Stimulated activated CD4-positive, alpha-beta T cell treated with anti-CD3 and anti-CD28 coated beads, Interleukin-15, amount 100 ng/mL, for 48 hours (primary cell): ENCODE data around the gene TENM4.

ENCODE experiments used
- DNase-seq, 2 donors: peaks; one replicate each; pipeline ENCODE4 v3.0.0-alpha.2; 2020; ENCODE audit warnings: low read depth in 2 of 2

TENM4 gene

GRCh38 chr11:79449040-79449439 is 8.2 kb upstream of the TENM4 start:
- DNase-seq, result no peak

GRCh38 chr11:79447038-79447786 is 6.4 kb upstream of the TENM4 start:
- no peak for DNase-seq

DNA sequence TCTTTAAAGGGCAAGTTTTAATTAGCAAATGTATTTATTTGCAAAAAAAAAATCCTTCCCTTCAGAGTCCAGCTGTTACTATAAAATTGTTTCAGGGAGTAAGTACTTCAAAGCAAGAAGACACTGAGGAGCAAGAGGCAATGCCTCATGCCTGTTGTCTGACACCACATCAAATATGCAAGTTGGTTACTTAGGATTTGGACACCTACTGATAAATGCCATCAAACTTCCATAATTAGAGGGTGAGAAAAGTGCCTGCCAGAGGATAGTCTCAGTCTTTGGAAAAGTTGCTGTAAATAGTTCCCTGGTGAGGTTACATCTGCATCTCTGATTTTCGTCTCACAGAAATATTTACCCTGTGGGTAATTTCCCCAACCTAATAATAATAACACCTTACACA is 4.1 kb upstream of the TENM4 start:
- DNase-seq, result no peak

DNA sequence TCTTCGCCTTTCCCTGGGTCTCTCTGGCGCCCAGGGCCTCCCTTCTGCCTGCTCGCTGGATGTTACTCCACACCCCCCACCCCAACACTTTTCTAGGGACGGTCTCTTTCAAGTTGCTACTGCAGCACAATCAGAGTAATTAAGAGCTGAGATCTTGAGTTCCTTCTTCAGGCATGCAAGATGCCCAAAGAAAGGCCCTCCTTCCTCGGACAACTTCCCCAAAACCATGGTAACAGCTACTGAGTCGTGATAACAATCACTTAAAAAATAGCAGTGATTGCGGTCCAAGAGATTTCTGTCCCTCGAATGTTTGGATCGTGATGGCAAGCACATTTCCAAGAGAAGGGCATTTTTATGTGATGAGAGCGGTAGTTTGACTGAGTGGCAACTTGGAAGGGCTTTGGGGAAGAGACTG is 638 bp upstream of the TENM4 start:
- DNase-seq, result no peak

DNA sequence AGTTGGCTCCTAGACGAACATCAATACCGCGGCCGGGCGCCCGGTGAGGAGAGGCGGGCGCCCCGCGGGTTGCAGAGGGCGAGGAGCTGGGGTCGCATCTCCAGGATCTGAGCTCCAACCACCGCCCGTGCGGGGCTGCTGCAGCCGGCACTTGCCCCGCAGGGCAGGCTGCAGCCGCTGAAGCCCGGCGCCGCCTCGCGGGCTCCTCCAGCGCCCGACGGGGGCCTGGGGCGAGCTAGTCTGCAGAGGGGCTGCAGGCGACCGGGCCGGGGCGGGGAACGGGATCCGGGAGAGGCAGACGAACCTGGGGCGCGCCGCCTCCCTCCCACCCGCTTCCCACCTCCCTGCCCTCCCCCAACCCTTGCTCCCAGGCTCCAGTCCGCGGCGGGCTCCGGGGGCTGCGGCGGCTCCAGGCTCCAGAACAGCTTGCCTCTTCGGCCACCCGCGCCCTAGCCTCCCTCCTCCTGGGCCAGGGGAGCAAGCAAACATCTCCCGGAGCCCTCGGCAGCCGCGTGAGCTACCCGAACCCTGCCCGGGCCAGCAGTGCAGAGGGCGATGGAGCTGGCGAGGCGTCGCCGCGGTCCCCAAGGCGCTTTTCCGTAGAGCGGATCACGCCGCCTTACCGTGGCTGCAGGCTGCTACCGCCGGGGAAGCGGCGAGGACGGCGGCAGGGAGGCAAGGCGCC is 802 bp downstream of the TENM4 start:
- no peak for DNase-seq

DNA sequence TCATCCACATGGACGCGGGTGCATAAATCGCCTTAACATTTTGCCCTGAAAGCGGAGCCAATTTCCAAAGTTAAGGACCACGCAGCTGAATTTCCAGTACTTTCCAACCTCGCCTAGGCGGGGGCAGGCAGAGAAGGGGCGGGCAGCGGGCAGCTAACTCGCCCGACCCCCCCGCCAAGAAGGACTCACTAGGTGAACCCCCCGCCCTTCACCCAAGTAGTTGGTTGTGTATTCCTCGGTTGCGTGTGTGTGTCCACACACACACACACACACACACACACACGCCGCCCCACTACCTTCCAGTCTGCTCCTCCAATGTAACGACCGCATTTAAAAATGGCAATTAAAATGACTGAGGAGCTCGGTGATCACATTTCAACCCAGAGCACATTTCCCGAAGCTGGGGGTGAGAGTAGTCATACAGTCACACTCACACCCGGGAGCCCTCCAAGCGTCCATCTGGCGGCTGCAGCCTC is 1.4 kb downstream of the TENM4 start:
- no peak for DNase-seq

DNA sequence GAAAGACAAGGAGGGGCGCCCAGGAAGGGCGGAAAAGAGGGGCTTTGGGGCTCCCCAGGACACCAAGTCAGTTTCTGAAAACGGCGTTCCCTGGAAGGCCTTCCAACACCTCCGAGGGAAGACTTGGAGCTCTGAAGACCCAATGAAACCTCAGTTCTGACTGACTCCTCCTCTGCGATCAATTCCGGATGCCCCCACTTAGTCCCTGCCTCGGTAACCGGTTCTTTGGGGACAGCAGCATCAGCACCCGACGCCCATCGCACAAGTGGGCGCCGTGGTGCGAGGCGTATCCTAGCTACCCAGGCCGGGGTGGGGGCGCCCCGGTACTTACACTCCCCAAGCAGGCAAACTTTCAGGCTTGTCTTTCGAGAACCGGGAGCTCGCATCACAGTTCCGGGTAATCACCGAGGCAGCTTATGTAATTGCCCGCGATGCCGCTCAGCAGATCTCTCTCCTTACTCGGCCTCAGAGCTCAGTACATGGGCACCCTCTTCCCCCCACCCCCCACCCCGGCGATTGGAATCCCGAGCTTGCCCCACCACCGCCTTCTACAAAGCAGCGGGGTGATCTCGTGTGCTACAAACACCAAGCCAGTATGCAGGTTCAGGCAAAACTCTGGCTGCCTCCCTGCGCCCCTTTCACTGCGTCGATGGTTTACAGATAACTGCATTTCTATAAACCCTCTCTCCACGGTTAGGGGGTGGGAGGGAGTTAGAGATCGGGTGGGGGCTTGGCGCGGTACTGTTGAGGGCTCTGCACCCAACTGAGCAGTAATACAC is 2.0 kb downstream of the TENM4 start:
- no peak for DNase-seq

GRCh38 chr11:79437981-79438630 is 2.7 kb downstream of the TENM4 start:
- DNase-seq, result no peak

- no peak for DNase-seq
Observed at GRCh38 chr11:79437278-79437980, 3.4 kb downstream of the TENM4 start.

DNA sequence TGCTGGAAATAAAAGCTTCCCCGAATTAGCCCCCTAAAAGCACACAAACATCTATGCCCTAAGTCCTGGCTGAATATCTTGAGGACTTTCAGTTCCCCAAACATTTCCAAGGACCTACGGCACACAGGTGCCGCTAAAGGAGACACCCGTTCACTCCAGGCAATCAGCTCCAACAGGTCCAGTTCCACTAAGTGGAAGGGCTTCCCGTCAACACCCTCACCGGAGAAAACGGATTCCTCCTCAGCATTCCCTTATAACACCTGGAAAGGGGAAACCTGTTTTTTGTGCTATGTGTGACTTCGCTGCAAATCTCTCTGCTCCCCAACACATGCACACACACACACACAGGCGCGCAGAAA is 3.9 kb downstream of the TENM4 start:
- DNase-seq, result no peak

GRCh38 chr11:79434283-79434682 is 6.5 kb downstream of the TENM4 start:
- DNase-seq, result no peak

- DNase-seq, result no peak
Observed at GRCh38 chr11:79432138-79432537, 8.7 kb downstream of the TENM4 start.

DNA sequence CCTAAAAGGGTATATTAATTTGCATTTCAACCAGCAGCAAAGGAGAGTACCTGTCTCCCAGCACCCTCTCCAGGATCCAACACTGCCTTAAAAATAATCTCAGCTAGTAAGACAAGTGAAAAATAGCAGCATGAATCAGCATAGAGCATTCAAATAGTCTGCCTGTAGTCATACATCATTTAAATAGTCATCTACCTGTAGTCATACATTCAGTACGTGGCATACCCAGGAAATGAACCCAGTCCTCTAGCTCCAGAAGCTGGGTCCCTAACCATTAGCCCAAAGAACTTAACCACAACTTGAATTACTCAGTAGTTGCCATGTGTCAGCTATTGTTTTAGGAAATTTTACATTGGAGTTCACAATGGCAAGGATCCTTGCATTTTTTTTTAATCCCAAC is 9.3 kb downstream of the TENM4 start:
- DNase-seq, result no peak

DNA sequence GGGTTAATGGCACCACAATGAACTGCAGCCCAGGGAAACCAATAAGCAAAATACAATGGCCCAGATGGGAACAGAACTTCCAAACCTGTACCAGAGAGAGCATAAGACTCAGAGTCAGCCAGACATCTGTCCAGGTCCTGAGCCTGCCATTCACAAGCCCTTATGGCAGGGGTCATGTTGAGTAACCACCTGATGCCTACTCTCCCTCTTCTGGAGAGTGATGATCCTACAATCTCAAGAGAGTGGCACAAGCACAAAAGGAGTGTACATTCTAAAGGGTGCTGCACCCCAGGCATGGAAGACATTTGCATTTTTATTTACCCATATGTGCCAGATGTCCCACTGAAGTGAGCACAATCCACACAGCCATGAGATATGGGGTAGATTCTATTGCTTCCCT is 10.6 kb downstream of the TENM4 start:
- no peak for DNase-seq

DNA sequence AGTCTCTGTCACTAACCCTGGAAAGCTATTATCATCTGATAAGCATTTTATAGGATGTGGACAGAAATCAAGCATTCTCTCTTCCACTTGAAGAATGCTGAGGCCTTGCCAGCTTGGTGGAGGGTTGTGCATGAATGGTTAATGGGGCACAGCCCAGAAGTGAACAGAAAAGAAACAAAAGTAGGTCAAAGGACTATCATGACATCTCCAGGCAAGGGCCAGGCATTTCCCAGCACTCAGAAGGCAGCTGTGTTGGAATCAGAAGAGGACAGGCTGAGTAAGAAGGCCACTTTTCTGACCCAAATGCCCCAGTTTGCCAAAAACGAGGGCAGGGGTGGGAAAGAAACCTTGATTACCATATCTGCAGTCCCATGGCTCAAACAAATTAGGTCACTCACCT is 12.4 kb downstream of the TENM4 start:
- DNase-seq, result no peak

DNA sequence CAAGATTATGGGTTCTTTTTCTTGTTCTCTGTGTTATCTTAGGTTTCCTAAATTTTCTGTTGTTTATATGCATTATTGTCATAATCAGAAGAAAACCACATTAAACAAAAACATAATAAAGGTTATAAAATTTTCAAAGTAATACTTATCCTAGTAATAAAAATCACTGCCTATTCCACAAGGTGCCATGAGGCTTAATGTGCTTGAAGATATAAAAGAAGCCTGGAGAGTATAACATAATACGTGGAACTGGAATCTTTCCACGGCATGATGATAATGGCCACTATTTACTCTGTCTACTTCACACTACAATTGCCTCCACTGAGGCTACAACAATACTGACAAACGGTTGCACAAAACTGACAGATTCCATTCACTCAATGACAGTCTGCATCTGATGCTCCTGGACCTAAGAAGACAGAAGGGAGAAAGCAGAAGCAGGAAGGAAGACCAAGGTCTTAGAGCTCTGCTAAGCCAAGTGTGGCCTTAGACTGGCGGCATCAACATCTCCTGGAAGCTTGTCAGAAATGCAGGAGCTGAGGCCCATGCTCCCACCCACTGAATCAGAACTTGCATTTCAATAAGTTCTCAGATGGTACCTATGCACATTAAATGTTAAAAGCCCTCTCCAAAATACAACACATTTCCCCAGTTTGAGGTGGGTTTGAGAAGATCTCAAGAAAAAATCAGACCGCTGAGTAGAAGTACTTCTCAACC is 13.1 kb downstream of the TENM4 start:
- no peak for DNase-seq

- no peak for DNase-seq
Observed at GRCh38 chr11:79427126-79427525, 13.7 kb downstream of the TENM4 start.

DNA sequence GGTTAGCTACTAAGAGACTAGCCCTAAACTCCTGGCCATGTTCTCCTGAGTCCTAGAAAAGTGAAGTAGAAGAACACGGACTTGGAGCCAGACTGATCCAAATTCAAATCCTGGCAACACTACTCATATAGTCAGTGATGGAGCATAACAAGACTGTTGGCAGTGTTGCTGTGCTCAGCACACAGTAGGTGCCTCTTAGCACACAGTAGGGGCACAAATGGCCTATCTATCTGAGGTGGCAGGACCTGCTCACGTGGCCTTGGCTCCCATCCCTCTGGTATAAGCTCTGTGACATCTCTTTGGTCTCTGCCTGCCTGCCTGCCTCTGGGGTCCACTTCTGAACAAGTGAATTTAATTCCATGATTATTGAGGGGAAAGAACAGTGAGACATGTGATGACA is 15.4 kb downstream of the TENM4 start:
- DNase-seq, result no peak

- DNase-seq, result no peak
Observed at GRCh38 chr11:79423736-79424135, 17.1 kb downstream of the TENM4 start.

- DNase-seq, result no peak
Observed at GRCh38 chr11:79422866-79423265, 18.0 kb downstream of the TENM4 start.

- no peak for DNase-seq
Observed at GRCh38 chr11:79421820-79422219, 19.0 kb downstream of the TENM4 start.
